Activated B cell treated with CpG ODN at 0.5 μM for 24 hours (primary cell): ENCODE measurements around the gene NEURL4. TPM values are rescaled to one million over a fixed set of nuclear protein-coding genes. Genes with fewer than 3 reads are reported as not detected.
A peak's percentile ranks its signal among the peaks of the same experiment; 100 is the strongest.

Experiments
- ATAC-seq: fragments of 200-7000 bp; cut with Tn5 transposase; one replicate; pipeline ENCODE4 v1.10.0; 2021; ENCODE audit warnings: low read depth, mild to moderate bottlenecking, moderate library complexity
- CTCF ChIA-PET: fragments of 350-600 bp; sonication (Branson Sonifier 250); formaldehyde crosslinking; loops from one replicate; lab custom pipeline; 2021; ENCODE audit warnings: antibody characterized with exemption; lab: Charles Lee
- POLR2A ChIA-PET: fragments of 350-600 bp; sonication (Branson Sonifier 250); formaldehyde crosslinking; loops from one replicate; lab custom pipeline; 2021; ENCODE audit warnings: antibody characterized with exemption; lab: Charles Lee
- DNase-seq: peaks from one replicate; pipeline ENCODE4 v3.0.0; 2022
- H3K27ac Mint-ChIP-seq: one replicate; pipeline ENCODE4 v1.8.0; 2020; ENCODE audit warnings: mixed read lengths
- H3K27me3 Mint-ChIP-seq: one replicate; pipeline ENCODE4 v1.8.0; 2021; ENCODE audit warnings: mixed read lengths
- H3K36me3 Mint-ChIP-seq: one replicate; pipeline ENCODE4 v1.8.0; 2021; ENCODE audit warnings: low read depth, mixed read lengths
- H3K4me1 Mint-ChIP-seq: one replicate; pipeline ENCODE4 v1.8.0; 2021; ENCODE audit warnings: mixed read lengths
- H3K4me3 Mint-ChIP-seq: one replicate; pipeline ENCODE4 v1.8.0; 2020; ENCODE audit warnings: mild to moderate bottlenecking, mixed read lengths
- H3K9me3 Mint-ChIP-seq: one replicate; pipeline ENCODE4 v1.8.0; 2020; ENCODE audit warnings: mixed read lengths
- CTCF ChIP-seq: fragments of 200-600 bp; IDR thresholded peaks from one replicate; pipeline ENCODE4 v1.8.0; 2022; ENCODE audit warnings: antibody characterized with exemption, mild to moderate bottlenecking
- intact Hi-C: fragments of 100-400 bp; cut with micrococcal nuclease; formaldehyde crosslinking; loops from one replicate; pipeline ENCODE4 v1.15.1; 2024
- total RNA-seq: library from RNA; stranded (reverse); gene quantifications from 2 replicates; pipeline ENCODE4 v1.2.3, GENCODE V29; 2022

The NEURL4 gene
- total RNA-seq, 1 donor from 2014 or later: 60.1 TPM

DNA sequence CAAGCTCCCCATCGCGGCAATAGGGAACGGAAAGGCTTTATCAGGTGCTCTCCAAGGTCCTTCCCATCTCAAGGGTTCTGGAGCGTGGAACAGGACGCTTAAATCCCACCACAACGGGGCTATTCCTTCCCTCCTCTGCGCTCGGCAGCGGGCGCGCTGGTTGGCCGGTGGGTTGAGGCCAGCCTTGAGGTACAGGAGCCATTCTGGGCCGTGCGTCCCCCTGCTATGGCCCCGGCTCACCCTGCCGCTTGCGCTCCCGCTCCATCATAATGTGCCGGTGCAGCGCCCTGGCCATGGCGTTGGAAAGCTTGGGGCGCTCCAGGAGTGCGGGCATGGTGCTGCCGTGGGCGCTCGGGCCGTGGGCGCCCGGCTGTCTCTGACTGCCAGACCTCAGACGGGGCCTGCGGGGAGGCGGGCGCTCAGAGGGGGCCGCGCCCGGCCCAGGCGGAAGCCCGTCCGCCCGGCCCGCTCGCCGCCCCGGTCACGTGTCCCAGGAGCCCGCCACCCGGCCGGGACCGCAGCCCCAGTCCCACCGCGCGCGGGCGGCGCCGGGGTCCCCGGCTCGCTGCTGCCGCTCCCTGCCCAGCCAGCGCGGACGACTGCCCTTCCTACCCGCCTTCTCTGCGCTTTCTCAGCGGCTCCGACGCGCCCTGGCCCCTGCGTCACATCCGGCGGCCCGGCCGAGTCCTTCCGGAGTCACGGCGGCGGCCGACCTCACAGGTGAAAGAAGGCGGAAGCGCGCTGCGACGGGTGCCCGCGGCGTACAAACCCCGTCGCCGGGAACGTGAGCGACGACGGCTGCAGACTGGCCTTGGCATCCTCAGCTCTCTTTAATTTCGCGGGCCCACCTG lies 14.2 kb downstream of the NEURL4 start, which contains the start of gene GPS2:
Gene GPS2, minus strand, starts transcription at position 642 of the 851 bp plus-strand sequence. Its CDS starts 308 bp downstream, at position 334.
- Mint-ChIP-seq H3K27me3 (no peaks in the 10 kb centered on the region), H3K4me1 (peaks cover 54% of the 10 kb centered on the region), H3K4me3 (peak within 1 kb of the TSS; percentile 89), H3K27ac (peak within 1 kb of the TSS; percentile 87), H3K9me3 (no peaks in the 10 kb centered on the region), H3K36me3 (peaks cover 67% of the 10 kb centered on the region)
- ChIA-PET CTCF (interaction anchor here (1.0 to 2.8 kb wide), 6 partner anchors 10 to 137 kb away, joined by 3 to 12 read pairs (median 4); partner anchors contain the start of genes ACAP1 and NEURL4), POLR2A (interaction anchor here (0.6 to 3.8 kb wide), 21 partner anchors 10 to 372 kb away, joined by 3 to 52 read pairs (median 4); partner anchors contain the start of genes ACAP1, MPDU1, NEURL4 and PLSCR3)
- TF ChIP-seq CTCF: no peak
- peak; percentile 95 for DNase-seq
- intact Hi-C loops: loop anchor here (1.0 kb wide), 2 partner anchors 8 to 14 kb away; partner anchors contain the start of genes EIF5A and NEURL4
- peak; percentile 82 for ATAC-seq

DNA sequence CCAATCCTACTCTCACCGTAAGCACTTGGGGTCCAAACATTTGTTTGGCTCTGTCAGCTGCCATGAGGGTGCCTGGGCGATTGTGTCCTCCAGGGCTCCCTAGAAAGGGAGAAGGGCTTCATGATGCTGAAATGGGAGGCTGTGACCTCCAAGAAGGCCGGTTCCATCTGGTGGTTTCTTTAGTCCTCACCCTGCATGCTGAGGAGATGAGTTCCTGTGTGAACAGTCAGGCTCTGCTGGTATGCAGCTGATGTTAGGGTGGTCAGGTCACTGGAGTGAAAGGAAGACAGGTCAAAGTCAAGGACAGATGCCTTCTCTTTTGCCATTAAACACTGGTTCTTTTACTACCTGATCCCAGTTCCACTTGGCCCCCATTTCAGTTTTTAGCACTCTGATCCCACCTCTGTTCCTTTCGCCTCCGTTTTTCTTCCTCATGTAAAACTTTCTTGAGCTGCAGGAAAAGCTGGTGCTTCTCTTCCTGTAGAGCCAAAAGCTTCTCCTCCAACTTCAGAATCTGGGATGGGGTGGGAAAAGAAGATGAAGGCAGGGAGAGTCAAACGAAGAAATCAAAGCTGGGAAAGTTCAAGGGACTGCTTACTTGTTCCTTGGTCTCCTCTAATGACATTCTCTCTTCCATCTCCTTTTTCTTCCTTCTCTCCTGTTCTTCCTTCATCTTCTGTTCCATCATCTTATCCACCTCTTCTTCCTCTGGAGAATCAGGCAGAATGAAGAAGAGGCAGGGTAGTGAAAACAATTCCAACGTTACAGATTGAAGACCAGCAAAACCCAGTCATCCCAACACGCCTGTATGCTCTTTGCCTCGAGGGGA lies 15.0 kb downstream of the NEURL4 start:
- Mint-ChIP-seq H3K4me1 (peaks cover 62% of the 10 kb centered on the region), H3K9me3 (no peaks in the 10 kb centered on the region), H3K27ac (peak overlapping the region; percentile 85), H3K36me3 (peaks cover 74% of the 10 kb centered on the region), H3K27me3 (no peaks in the 10 kb centered on the region), H3K4me3 (peak overlapping the region; percentile 85)
- CTCF ChIA-PET: interaction anchor here (1.1 to 2.8 kb wide), 4 partner anchors 8 to 22 kb away, joined by 3 to 12 read pairs (median 4); partner anchors contain the start of gene ACAP1
- TF ChIP-seq CTCF: no peak
- ATAC-seq (no peak), DNase-seq (no peak)
- intact Hi-C loops: no loop called here
- POLR2A ChIA-PET: interaction anchor here (0.7 to 3.8 kb wide), 14 partner anchors 16 to 373 kb away, joined by 3 to 34 read pairs (median 4); partner anchors contain the start of genes ACAP1, MPDU1, NEURL4 and PLSCR3

- Mint-ChIP-seq H3K27me3 (no peaks in the 10 kb centered on the region), H3K36me3 (peaks cover 75% of the 10 kb centered on the region), H3K27ac (peak overlapping the region; percentile 85), H3K4me1 (peaks cover 66% of the 10 kb centered on the region), H3K9me3 (no peaks in the 10 kb centered on the region), H3K4me3 (peak overlapping the region; percentile 85)
- ChIA-PET POLR2A (interaction anchor here (1.2 to 3.8 kb wide), 9 partner anchors 11 to 373 kb away, joined by 3 to 34 read pairs (median 5); partner anchors contain the start of genes ACAP1, MPDU1, NEURL4 and SLC2A4), CTCF (interaction anchor here (0.8 to 2.8 kb wide), 5 partner anchors 8 to 24 kb away, joined by 3 to 12 read pairs (median 4); partner anchors contain the start of gene ACAP1)
- TF ChIP-seq CTCF: no peak
- ATAC-seq (no peak), DNase-seq (no peak)
- intact Hi-C loops: no loop called here
These were observed 15.8 kb downstream of the NEURL4 start for GRCh38 chr17:7313088-7313889.

- peak overlapping the region; percentile 85 for H3K27ac Mint-ChIP-seq
- no peaks in the 10 kb centered on the region for H3K9me3 Mint-ChIP-seq
- H3K36me3 Mint-ChIP-seq: peaks cover 69% of the 10 kb centered on the region
- no peak for DNase-seq
- intact Hi-C loops: no loop called here
- POLR2A ChIA-PET: interaction anchor here (0.6 to 3.8 kb wide), 8 partner anchors 12 to 373 kb away, joined by 3 to 34 read pairs (median 6); partner anchors contain the start of genes ACAP1, NEURL4 and SLC2A4
- no peak for ATAC-seq
- CTCF ChIA-PET: interaction anchor here (0.8 to 2.8 kb wide), 4 partner anchors 9 to 25 kb away, joined by 3 to 12 read pairs (median 4); partner anchors contain the start of gene ACAP1
- H3K27me3 Mint-ChIP-seq: no peaks in the 10 kb centered on the region
- no peak for TF ChIP-seq CTCF
- H3K4me3 Mint-ChIP-seq: peak overlapping the region; percentile 19
- H3K4me1 Mint-ChIP-seq: peaks cover 66% of the 10 kb centered on the region
These were observed 16.6 kb downstream of the NEURL4 start for GRCh38 chr17:7312432-7313087.
